ENCODE results near the gene IL34.

The IL34 gene

GRCh38 chr16:70699696-70700095 lies 53.3 kb downstream of the IL34 start:
- in situ Hi-C loops (cut with HindIII; ENCODE audit: low sequenced_read_pairs), result no loop called here
- no peak overlapping the region for H3K4me3 ChIP-seq (ENCODE audit: low read depth, low read length)
- no peak for TF ChIP-seq CTCF (IDR thresholded peaks at IDR 0.05; ENCODE audit: low read depth, low read length)

GRCh38 chr16:70700101-70701020 lies 54.0 kb downstream of the IL34 start:
- in situ Hi-C loops (cut with HindIII; ENCODE audit: low sequenced_read_pairs), result no loop called here
- DNase-seq (ENCODE audit: low read depth, low spot score), result peak; percentile 41
- no peak for TF ChIP-seq CTCF (IDR thresholded peaks at IDR 0.05; ENCODE audit: low read depth, low read length)
- H3K4me3 ChIP-seq (ENCODE audit: low read depth, low read length), result no peak overlapping the region

More at GRCh38 chr16:70699696-70700095, 53.3 kb downstream of the IL34 start:
- no peak for DNase-seq (ENCODE audit: low read depth, low spot score)

GRCh38 chr16:70701036-70701435 lies 54.7 kb downstream of the IL34 start:
- in situ Hi-C loops (cut with HindIII; ENCODE audit: low sequenced_read_pairs), result no loop called here

GRCh38 chr16:70701596-70701995 lies 55.2 kb downstream of the IL34 start:
- in situ Hi-C loops (cut with HindIII; ENCODE audit: low sequenced_read_pairs), result no loop called here
- no peak overlapping the region for H3K4me3 ChIP-seq (ENCODE audit: low read depth, low read length)
- TF ChIP-seq CTCF (IDR thresholded peaks at IDR 0.05; ENCODE audit: low read depth, low read length), result no peak
- no peak for DNase-seq (ENCODE audit: low read depth, low spot score)

More at GRCh38 chr16:70701036-70701435, 54.7 kb downstream of the IL34 start:
- H3K4me3 ChIP-seq (ENCODE audit: low read depth, low read length), result no peak overlapping the region
- no peak for TF ChIP-seq CTCF (IDR thresholded peaks at IDR 0.05; ENCODE audit: low read depth, low read length)
- no peak for DNase-seq (ENCODE audit: low read depth, low spot score)

GRCh38 chr16:70701998-70702397 lies 55.6 kb downstream of the IL34 start:
- no peak for TF ChIP-seq CTCF (IDR thresholded peaks at IDR 0.05; ENCODE audit: low read depth, low read length)
- DNase-seq (ENCODE audit: low read depth, low spot score), result no peak
- no peak overlapping the region for H3K4me3 ChIP-seq (ENCODE audit: low read depth, low read length)
- in situ Hi-C loops (cut with HindIII; ENCODE audit: low sequenced_read_pairs), result no loop called here

GRCh38 chr16:70702624-70703023 lies 56.3 kb downstream of the IL34 start:
- no peak for TF ChIP-seq CTCF (IDR thresholded peaks at IDR 0.05; ENCODE audit: low read depth, low read length)
- in situ Hi-C loops (cut with HindIII; ENCODE audit: low sequenced_read_pairs), result no loop called here
- H3K4me3 ChIP-seq (ENCODE audit: low read depth, low read length), result no peak overlapping the region
- no peak for DNase-seq (ENCODE audit: low read depth, low spot score)
